Amygdala (tissue), 56 donors: ENCODE measurements around the gene LRRC74B.

Experiments used
- DNase-seq, 56 donors: peaks; one replicate each; lab custom pipeline; 2025; lab: John Stamatoyannopoulos, UW

LRRC74B gene

DNA sequence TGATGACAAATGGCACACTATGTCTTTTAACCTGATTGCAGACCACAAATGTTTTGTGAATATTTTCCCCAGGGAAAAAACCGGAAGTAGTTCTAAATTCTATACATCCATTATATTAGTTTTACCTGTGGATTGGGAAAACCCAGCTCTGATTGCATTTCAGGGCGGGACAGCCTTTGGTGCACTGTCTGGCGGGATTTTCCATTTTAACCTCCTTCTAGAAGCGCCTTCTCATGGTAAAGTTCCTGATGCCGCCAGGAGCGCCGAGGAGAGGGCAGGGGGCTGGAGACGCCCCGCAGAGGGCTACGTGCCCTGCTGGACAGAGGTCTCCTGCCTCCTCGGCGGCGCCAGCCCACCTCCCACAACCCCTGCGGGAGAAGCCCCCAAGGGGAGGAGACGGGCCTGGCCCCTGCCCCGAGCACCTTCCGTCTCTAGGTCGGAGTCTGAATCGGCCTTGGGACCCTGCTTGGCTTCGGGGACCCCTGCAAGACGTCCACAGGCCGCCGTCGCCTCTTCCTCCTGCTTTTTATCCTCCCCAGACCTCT is 32.0 kb upstream of the LRRC74B start:
- no peak for DNase-seq

DNA sequence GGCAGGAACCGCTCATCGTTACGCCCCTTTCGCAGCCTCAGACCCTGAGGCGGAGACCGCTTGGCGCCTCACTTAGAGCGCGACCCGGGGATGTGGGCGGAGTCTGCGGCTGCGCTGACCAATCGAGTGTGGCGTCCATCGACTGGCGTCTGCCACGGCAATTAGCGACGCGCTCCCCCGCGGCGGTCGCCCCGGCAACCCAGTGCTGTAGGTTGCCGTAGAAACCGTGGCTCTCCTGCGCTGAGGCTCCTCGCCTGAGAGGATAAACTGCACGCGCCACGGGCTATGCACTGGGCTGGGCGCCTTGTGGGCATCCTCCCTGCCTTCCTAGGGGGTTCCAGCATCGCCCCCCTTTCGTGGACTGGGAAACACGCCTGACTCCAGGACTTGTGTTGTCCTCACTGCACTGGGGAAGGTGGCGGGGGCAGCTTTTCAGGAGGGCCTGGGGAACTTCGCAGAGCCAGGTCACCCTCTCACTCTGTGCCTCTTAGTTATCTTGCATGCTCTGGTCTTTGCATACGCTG is 31.5 kb upstream of the LRRC74B start:
- peak in 54 of 56 donors; percentile 24 to 92 (median 77) for DNase-seq

- DNase-seq = peak in 14 of 56 donors; percentile 14 to 59 (median 36)
Observed at GRCh38 chr22:21014726-21015465, 30.9 kb upstream of the LRRC74B start, which contains the start of gene P2RX6. Gene P2RX6, plus strand, starts transcription at chr22:21015165. Its CDS starts 10 bp downstream, at chr22:21015175.

GRCh38 chr22:21015466-21016006 is 30.2 kb upstream of the LRRC74B start:
- DNase-seq = no peak

DNA sequence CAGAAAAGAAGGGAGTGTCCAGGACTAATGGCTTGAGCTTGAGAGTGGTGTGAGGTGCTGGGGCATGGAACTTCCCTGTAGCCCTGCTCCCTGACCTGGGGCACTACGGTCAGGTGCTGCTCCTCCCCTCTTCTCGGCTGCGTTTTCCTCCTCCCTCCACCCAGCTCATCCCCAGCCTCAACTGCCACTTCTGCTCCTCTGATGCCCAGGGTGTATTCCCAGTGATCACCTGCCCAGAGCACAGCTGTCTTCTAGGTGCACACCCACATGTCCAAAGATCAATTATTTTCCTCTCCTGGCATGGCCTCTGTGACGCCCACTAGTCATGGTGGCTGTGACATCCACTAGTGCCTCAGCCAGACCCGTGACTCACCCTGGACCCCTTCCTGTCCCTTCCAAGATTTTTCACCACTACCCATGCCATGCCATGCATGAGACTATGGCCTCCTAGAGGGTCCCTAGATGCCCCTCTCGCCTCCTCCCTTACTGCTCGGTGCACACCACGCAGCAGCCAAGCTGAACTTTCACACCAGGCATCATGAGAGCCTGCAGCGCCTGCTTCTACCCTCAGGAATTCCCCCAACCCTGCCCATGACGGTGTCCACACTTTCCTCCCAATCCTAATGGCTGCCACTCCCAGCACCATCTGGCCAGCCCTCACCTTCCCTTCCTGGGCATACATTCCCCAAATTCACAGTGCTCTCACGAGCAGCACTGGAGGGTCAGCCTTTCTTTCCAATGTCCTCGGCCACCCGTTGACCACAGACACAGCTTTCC is 28.9 kb upstream of the LRRC74B start:
- DNase-seq = no peak

- DNase-seq = no peak
Observed at GRCh38 chr22:21018314-21018713, 27.4 kb upstream of the LRRC74B start.

- DNase-seq = no peak
Observed at GRCh38 chr22:21020802-21021429, 24.8 kb upstream of the LRRC74B start.

GRCh38 chr22:21022507-21022906 is 23.2 kb upstream of the LRRC74B start:
- no peak for DNase-seq

DNA sequence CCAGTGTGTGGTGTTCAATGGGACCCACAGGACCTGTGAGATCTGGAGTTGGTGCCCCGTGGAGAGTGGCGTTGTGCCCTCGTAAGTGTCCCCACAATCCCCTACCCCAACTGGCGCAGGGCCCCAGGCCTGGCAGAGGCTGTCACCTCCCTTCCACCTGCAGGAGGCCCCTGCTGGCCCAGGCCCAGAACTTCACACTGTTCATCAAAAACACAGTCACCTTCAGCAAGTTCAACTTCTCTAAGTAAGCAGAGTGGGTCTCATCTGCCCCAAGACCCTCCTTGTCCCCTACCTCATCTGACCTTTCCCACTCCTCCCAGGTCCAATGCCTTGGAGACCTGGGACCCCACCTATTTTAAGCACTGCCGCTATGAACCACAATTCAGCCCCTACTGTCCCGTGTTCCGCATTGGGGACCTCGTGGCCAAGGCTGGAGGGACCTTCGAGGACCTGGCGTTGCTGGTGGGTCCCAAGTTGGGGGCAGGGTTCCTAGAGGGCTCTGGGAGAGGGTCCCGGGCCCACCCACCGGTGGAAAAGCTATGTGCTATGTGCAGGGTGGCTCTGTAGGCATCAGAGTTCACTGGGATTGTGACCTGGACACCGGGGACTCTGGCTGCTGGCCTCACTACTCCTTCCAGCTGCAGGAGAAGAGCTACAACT is 22.7 kb upstream of the LRRC74B start:
- DNase-seq = no peak

- no peak for DNase-seq
Observed at GRCh38 chr22:21025266-21025665, 20.5 kb upstream of the LRRC74B start.

GRCh38 chr22:21025763-21026755 is 19.7 kb upstream of the LRRC74B start:
- DNase-seq = no peak

GRCh38 chr22:21026783-21027692 is 18.7 kb upstream of the LRRC74B start:
- no peak for DNase-seq

- no peak for DNase-seq
Observed at GRCh38 chr22:21028277-21029251, 17.2 kb upstream of the LRRC74B start.

GRCh38 chr22:21029486-21030025 is 16.2 kb upstream of the LRRC74B start:
- no peak for DNase-seq

- DNase-seq = no peak
Observed at GRCh38 chr22:21030032-21030431, 15.7 kb upstream of the LRRC74B start.
